Panc1 (cell line): ENCODE measurements around the gene PYGO2. TPM values are rescaled to one million over a fixed set of nuclear protein-coding genes. Genes with fewer than 3 reads are reported as not detected.

Experiments used
- ATAC-seq: fragments of 200-7000 bp; cut with Tn5 transposase; 2 replicates; pipeline ENCODE4 v1.9.1; 2020; ENCODE audit warnings: mild to moderate bottlenecking, moderate library complexity
- BruUV-seq: library from RNA; stranded (reverse); fragments of 400-500 nt; replicated peaks from 2 replicates; lab custom pipeline; 2021; lab: Mats Ljungman, UMichigan
- CTCF ChIA-PET: fragments of 300-600 bp; sonication (Branson Sonifier 250); formaldehyde crosslinking; loops from one replicate; lab custom pipeline; 2022; ENCODE audit warnings: antibody characterized with exemption; lab: Charles Lee
- POLR2A ChIA-PET: fragments of 300-600 bp; sonication (Branson Sonifier 250); formaldehyde crosslinking; loops from one replicate; lab custom pipeline; 2022; ENCODE audit warnings: antibody characterized with exemption; lab: Charles Lee
- DNase-seq: peaks from one replicate; pipeline ENCODE4 v3.0.0-alpha.2; 2010; ENCODE audit warnings: low read depth, low spot score
- H3K27ac ChIP-seq: 2 replicates; pipeline ENCODE4 v1.5.1; 2011; ENCODE audit warnings: mild to moderate bottlenecking, low read length, inconsistent platforms
- H3K27me3 ChIP-seq: fragments of 200-500 bp; sonication (Bioruptor generic); 2 replicates; pipeline ENCODE4 v1.6.0; 2014; ENCODE audit warnings: low read length, inconsistent platforms; ENCODE audit not compliant: control insufficient read depth, insufficient read depth
- H3K36me3 ChIP-seq: fragments of 200-500 bp; sonication (Bioruptor generic); 2 replicates; pipeline ENCODE4 v1.5.1; 2014; ENCODE audit warnings: inconsistent platforms, mild to moderate bottlenecking, low read length, moderate library complexity; ENCODE audit not compliant: control insufficient read depth, insufficient read depth
- H3K4me1 ChIP-seq: 2 replicates; pipeline ENCODE4 v1.5.1; 2011; ENCODE audit warnings: inconsistent platforms, mild to moderate bottlenecking, low read length, moderate library complexity; ENCODE audit not compliant: control insufficient read depth, insufficient read depth
- H3K4me3 ChIP-seq, 2 experiments: 2 replicates each; pipeline ENCODE4 v1.5.1; 2011 to 2012; ENCODE audit warnings: low read depth in 2 of 2, low read length in 2 of 2, mild to moderate bottlenecking in 2 of 2, inconsistent platforms in 1 of 2, moderate library complexity in 1 of 2
- H3K9me3 ChIP-seq: fragments of 200-500 bp; sonication (Bioruptor generic); 2 replicates; pipeline ENCODE4 v1.5.1; 2014; ENCODE audit warnings: low read depth, mild to moderate bottlenecking, inconsistent platforms, low read length, moderate library complexity; ENCODE audit not compliant: control insufficient read depth, insufficient read depth
- POLR2AphosphoS5 ChIP-seq: IDR thresholded peaks from 2 replicates; pipeline ENCODE4 v1.6.1; 2012; ENCODE audit warnings: mild to moderate bottlenecking, low read depth, low read length, moderate library complexity
- SIN3A ChIP-seq: IDR thresholded peaks from 2 replicates; pipeline ENCODE4 v1.6.1; 2012; ENCODE audit warnings: low read depth, mild to moderate bottlenecking, low read length, moderate library complexity, borderline replicate concordance; ENCODE audit not compliant: insufficient read depth
- TCF7L2 ChIP-seq: IDR thresholded peaks from 2 replicates; pipeline ENCODE4 v1.6.1; 2011; ENCODE audit warnings: mild to moderate bottlenecking, low read depth, low read length, inconsistent platforms
- in situ Hi-C: cut with HindIII; loops from 2 replicates; pipeline ENCODE4 v1.10.0; 2016; ENCODE audit warnings: low sequenced_read_pairs, low pct_unique_long_range_greater_than_20kb
- intact Hi-C: fragments of 100-400 bp; cut with micrococcal nuclease; formaldehyde crosslinking; loops from one replicate; pipeline ENCODE4 v1.10.0; 2022; ENCODE audit not compliant: unreplicated experiment
- total RNA-seq: library from RNA; stranded (reverse); gene quantifications from one replicate; pipeline ENCODE4 v1.2.1, GENCODE V29; 2021; ENCODE audit not compliant: unreplicated experiment
- TF ChIP-seq, protein P1 (sequence below): fragments of 450-650 bp; IDR thresholded peaks from 2 replicates; pipeline ENCODE4 v1.5.1; 2017; ENCODE audit warnings: mild to moderate bottlenecking
- TF ChIP-seq, protein P2 (sequence below), 2 experiments: IDR thresholded peaks; 2 replicates each; pipeline ENCODE4 v1.6.1; 2011 to 2012; ENCODE audit warnings: low read depth in 2 of 2, control low read depth in 1 of 2, low read length in 1 of 2, mild to moderate bottlenecking in 1 of 2, moderate library complexity in 1 of 2; ENCODE audit not compliant: insufficient read depth in 1 of 2

The PYGO2 gene
- total RNA-seq, 1 experiment from 2014 or later, result 41.1 TPM

DNA sequence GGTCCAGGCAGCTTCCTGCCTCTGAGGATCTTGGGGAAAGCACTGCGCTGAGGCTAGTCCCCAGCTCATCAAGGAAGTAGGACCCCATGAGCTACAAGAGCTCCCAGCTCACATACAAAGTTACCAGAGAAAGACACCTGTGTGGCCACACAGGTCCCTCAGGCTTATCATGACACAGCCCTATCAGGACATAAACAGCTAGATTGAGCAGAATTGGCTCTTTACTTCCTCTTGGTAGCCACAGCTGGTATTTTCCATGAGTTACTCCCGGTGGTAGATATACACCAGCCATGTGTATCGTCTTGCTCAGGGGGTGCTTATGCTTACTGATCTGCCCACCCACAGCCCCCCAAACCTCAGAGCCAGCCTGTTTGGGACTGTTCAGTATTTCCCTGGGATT is 33.0 kb upstream of the PYGO2 start:
- no peak overlapping the region for H3K4me3 ChIP-seq
- no peak for TF ChIP-seq POLR2AphosphoS5
- no peak for TF ChIP-seq SIN3A
- TF ChIP-seq, protein P1, sequence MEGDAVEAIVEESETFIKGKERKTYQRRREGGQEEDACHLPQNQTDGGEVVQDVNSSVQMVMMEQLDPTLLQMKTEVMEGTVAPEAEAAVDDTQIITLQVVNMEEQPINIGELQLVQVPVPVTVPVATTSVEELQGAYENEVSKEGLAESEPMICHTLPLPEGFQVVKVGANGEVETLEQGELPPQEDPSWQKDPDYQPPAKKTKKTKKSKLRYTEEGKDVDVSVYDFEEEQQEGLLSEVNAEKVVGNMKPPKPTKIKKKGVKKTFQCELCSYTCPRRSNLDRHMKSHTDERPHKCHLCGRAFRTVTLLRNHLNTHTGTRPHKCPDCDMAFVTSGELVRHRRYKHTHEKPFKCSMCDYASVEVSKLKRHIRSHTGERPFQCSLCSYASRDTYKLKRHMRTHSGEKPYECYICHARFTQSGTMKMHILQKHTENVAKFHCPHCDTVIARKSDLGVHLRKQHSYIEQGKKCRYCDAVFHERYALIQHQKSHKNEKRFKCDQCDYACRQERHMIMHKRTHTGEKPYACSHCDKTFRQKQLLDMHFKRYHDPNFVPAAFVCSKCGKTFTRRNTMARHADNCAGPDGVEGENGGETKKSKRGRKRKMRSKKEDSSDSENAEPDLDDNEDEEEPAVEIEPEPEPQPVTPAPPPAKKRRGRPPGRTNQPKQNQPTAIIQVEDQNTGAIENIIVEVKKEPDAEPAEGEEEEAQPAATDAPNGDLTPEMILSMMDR, result no peak
- TF ChIP-seq, protein P2, sequence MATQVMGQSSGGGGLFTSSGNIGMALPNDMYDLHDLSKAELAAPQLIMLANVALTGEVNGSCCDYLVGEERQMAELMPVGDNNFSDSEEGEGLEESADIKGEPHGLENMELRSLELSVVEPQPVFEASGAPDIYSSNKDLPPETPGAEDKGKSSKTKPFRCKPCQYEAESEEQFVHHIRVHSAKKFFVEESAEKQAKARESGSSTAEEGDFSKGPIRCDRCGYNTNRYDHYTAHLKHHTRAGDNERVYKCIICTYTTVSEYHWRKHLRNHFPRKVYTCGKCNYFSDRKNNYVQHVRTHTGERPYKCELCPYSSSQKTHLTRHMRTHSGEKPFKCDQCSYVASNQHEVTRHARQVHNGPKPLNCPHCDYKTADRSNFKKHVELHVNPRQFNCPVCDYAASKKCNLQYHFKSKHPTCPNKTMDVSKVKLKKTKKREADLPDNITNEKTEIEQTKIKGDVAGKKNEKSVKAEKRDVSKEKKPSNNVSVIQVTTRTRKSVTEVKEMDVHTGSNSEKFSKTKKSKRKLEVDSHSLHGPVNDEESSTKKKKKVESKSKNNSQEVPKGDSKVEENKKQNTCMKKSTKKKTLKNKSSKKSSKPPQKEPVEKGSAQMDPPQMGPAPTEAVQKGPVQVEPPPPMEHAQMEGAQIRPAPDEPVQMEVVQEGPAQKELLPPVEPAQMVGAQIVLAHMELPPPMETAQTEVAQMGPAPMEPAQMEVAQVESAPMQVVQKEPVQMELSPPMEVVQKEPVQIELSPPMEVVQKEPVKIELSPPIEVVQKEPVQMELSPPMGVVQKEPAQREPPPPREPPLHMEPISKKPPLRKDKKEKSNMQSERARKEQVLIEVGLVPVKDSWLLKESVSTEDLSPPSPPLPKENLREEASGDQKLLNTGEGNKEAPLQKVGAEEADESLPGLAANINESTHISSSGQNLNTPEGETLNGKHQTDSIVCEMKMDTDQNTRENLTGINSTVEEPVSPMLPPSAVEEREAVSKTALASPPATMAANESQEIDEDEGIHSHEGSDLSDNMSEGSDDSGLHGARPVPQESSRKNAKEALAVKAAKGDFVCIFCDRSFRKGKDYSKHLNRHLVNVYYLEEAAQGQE (IDR thresholded peaks at IDR 0.05; ENCODE audit: insufficient read depth in 1 of 2, low read depth in 2 of 2, low read length in 1 of 2), result no peak
- TF ChIP-seq TCF7L2, result no peak
- no peaks in the 10 kb centered on the region for H3K9me3 ChIP-seq
- no peaks in the 10 kb centered on the region for H3K27me3 ChIP-seq
- ChIA-PET POLR2A (interaction anchor here (0.9 to 1.2 kb wide), 2 partner anchors 21 to 24 kb away, joined by 3 to 15 read pairs; partner anchors contain the start of gene SHC1), CTCF (interaction anchor here (0.6 to 0.9 kb wide), 3 partner anchors 23 to 90 kb away, joined by 3 to 7 read pairs (median 3); no protein-coding TSS in a partner anchor)
- H3K4me1 ChIP-seq, result peaks cover 9% of the 10 kb centered on the region
- intact Hi-C loops, result no loop called here
- BruUV-seq, result no TSS peak
- peak overlapping the region; percentile 48; the same call in 1 of the 2 replicates for H3K27ac ChIP-seq
- ATAC-seq (no peak), DNase-seq (no peak)
- in situ Hi-C loops, result no loop called here
- peaks cover 3% of the 10 kb centered on the region; the same call in 1 of the 2 replicates for H3K36me3 ChIP-seq

- Histone ChIP-seq H3K27ac (peak overlapping the region; percentile 48; the same call in 1 of the 2 replicates), H3K27me3 (no peaks in the 10 kb centered on the region), H3K4me1 (peaks cover 8% of the 10 kb centered on the region), H3K9me3 (no peaks in the 10 kb centered on the region), H3K4me3 (no peak overlapping the region), H3K36me3 (peaks cover 4% of the 10 kb centered on the region; the same call in 1 of the 2 replicates)
- in situ Hi-C loops (no loop called here), intact Hi-C loops (no loop called here)
- ChIA-PET POLR2A (interaction anchor here (1.2 kb wide), 1 partner anchor 20 kb away, joined by 3 read pairs; no protein-coding TSS in a partner anchor), CTCF (interaction anchor here (0.6 to 0.8 kb wide), 2 partner anchors 23 to 90 kb away, joined by 3 read pairs; no protein-coding TSS in a partner anchor)
- TF ChIP-seq, protein P1, result no peak
- no peak for TF ChIP-seq POLR2AphosphoS5
- no peak for TF ChIP-seq TCF7L2
- TF ChIP-seq, protein P2 (IDR thresholded peaks at IDR 0.05; ENCODE audit: insufficient read depth in 1 of 2, low read depth in 2 of 2, low read length in 1 of 2), result no peak
- TF ChIP-seq SIN3A, result no peak
- no TSS peak for BruUV-seq
- DNase-seq (no peak), ATAC-seq (no peak)
Measured at GRCh38 chr1:154994269-154994587, 32.6 kb upstream of the PYGO2 start.
